Measurements from ENCODE around the gene PLPP4. TPM values are rescaled to one million over a fixed set of nuclear protein-coding genes. Genes with fewer than 3 reads are reported as not detected.
A peak's percentile ranks its signal among the peaks of the same experiment; 100 is the strongest.

PLPP4 gene
- total RNA-seq = 7.4 to 8.8 TPM (median 8.7 TPM) in 3 replicates

DNA sequence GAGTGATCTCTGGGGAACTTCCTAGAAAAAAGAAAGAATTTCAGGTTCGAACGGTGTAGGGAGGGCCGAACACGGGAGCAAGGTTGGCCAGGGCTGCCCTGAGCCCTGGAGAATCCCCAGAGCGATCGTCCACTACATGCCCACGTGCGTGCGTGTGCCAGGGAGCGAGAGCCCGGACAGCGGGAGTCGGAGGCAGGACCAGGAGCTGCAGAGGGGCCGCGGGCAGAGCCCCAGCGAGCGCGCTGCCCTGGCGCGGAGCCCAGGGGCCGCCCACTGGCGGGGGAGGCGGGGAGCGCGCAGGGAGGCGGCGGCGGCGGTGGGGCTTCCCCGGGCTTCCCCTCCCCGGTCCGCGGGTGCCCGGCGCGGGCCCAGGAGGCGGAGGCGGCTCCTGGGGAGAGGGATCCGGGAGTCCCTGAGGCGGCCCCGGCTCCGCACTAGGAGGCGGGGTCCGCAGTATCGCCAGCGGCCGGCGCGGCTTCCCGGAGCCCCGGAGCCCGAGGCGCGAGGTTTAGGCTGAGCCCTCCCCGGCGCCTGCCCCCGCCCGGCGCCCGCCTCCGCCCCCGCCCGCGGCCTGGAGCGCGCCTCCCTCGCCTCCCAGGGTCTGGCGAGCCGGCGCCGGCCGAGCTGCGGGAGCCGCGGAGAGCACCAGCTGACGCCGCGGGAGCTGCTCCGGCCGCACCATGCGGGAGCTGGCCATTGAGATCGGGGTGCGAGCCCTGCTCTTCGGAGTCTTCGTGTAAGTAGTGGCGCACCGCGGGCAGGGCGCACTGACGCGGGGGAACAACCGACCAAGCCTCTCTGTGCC is at the start of gene PLPP4:
PLPP4 (plus strand) TSS at position 602 of the 805 bp plus-strand sequence; CDS start at position 681, 79 bp downstream.
- peak; percentile 64 to 82 for DNase-seq (ENCODE audit: low spot score in 2 of 2, unreplicated experiment in 2 of 2)
- no peak for TF ChIP-seq CTCF (IDR thresholded peaks at IDR 0.05; ENCODE audit: unreplicated experiment)
- Mint-ChIP-seq H3K27ac (peak within 1 kb of the TSS; percentile 81), H3K27me3 (ENCODE audit: low read depth) (peaks cover 91% of the 10 kb centered on the region), H3K4me3 (peak within 1 kb of the TSS; percentile 88), H3K4me1 (peaks cover 18% of the 10 kb centered on the region), H3K36me3 (no peaks in the 10 kb centered on the region), H3K9me3 (no peaks in the 10 kb centered on the region)

DNA sequence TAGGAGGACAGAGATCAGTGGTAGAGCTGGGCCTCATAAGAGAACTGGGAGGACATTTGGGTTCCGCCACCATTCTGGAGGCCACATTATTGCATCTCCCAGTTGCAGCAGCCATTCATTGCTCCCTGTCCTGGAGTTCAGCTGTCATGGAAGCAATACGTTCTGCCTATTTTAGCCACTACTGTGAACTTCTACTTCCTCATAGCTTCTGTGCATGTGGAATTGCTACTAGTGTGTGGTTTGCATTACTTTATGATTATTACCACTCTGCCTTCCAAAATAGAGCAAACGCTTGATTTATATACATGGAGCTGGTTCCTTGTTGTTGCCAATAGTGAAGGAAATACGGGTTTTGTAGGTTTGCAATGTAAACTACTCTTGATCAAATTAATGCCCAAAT is 47.2 kb upstream of the PLPP4 start:
- H3K27me3 Mint-ChIP-seq (ENCODE audit: low read depth) = peaks cover 26% of the 10 kb centered on the region

DNA sequence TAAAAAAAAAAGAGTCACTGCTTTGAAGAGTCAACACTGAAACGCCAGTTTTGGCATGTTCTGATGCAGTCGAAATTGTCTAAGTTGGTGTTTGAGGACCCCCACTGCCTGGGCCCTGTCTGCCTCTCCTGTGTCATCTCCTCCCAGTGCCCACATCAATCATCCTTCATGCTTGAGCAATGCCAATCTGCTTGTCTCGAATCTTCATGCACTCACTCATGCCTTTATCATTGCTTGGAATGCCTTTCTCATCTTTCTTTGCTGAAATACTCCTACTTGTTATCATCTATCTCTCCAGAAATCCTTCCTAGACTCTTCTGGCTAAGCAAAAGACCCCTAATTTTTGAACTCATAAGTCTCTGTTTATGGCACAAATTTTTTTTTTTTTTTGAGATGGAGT is 42.1 kb upstream of the PLPP4 start:
- H3K27me3 Mint-ChIP-seq (ENCODE audit: low read depth) = peaks cover 14% of the 10 kb centered on the region
- no peaks in the 10 kb centered on the region for H3K9me3 Mint-ChIP-seq
- no peak for TF ChIP-seq CTCF (IDR thresholded peaks at IDR 0.05; ENCODE audit: unreplicated experiment)
- no peaks in the 10 kb centered on the region for H3K4me1 Mint-ChIP-seq
- no peak for DNase-seq (ENCODE audit: low spot score in 2 of 2, unreplicated experiment in 2 of 2)
- no peak overlapping the region for H3K27ac Mint-ChIP-seq
- H3K4me3 Mint-ChIP-seq = no peak overlapping the region
- H3K36me3 Mint-ChIP-seq = no peaks in the 10 kb centered on the region

More for the DNA sequence above, 47.2 kb upstream of the PLPP4 start:
- Mint-ChIP-seq H3K4me1 (no peaks in the 10 kb centered on the region), H3K9me3 (no peaks in the 10 kb centered on the region), H3K36me3 (no peaks in the 10 kb centered on the region), H3K27ac (no peak overlapping the region), H3K4me3 (no peak overlapping the region)
- TF ChIP-seq CTCF (IDR thresholded peaks at IDR 0.05; ENCODE audit: unreplicated experiment) = no peak
- DNase-seq (ENCODE audit: low spot score in 2 of 2, unreplicated experiment in 2 of 2) = no peak

DNA sequence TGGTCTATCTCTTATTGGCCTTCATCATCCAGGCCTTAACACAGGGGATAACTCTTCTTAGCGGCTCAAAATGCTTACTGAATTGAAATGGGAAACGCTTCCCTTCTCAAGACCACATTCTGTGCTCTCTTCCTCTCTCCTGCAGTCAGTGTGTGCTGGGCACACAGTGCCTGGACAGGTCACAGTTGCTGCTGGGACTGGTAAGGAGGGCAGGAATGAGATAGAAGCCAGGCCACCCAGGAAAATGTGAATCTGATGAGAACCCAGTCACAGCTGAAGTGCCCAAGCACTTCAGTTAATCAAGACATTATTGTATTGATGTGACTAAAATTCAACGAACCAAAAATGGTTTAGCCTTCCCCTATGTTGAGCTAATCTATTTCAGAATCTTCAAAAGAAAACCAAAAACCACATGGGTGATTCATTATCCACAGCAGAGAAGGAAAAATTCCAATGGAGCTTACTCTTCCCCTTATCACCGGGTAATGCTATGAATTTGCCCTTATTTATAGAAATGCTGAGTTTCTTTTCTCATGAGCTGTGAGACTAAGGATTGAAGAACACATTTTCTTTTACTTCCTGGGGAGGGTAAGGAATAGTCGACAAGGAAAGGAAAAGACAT is 41.2 kb upstream of the PLPP4 start:
- H3K4me1 Mint-ChIP-seq = no peaks in the 10 kb centered on the region
- no peak for DNase-seq (ENCODE audit: low spot score in 2 of 2, unreplicated experiment in 2 of 2)
- H3K4me3 Mint-ChIP-seq = no peak overlapping the region
- no peak overlapping the region for H3K27ac Mint-ChIP-seq
- H3K27me3 Mint-ChIP-seq (ENCODE audit: low read depth) = peaks cover 16% of the 10 kb centered on the region
- no peaks in the 10 kb centered on the region for H3K9me3 Mint-ChIP-seq
- TF ChIP-seq CTCF (IDR thresholded peaks at IDR 0.05; ENCODE audit: unreplicated experiment) = no peak
- no peaks in the 10 kb centered on the region for H3K36me3 Mint-ChIP-seq

- no peak overlapping the region for H3K4me3 Mint-ChIP-seq
- no peaks in the 10 kb centered on the region for H3K36me3 Mint-ChIP-seq
- peaks cover 27% of the 10 kb centered on the region for H3K27me3 Mint-ChIP-seq (ENCODE audit: low read depth)
- H3K4me1 Mint-ChIP-seq = peaks cover 1% of the 10 kb centered on the region
- no peak for DNase-seq (ENCODE audit: low spot score in 2 of 2, unreplicated experiment in 2 of 2)
- H3K9me3 Mint-ChIP-seq = no peaks in the 10 kb centered on the region
- TF ChIP-seq CTCF (IDR thresholded peaks at IDR 0.05; ENCODE audit: unreplicated experiment) = no peak
- no peak overlapping the region for H3K27ac Mint-ChIP-seq
Measured at GRCh38 chr10:120420421-120420820, 36.6 kb upstream of the PLPP4 start.

Measured in mesothelial cell of epicardium (in vitro differentiated cells).